IPS DF 4.7 (cell line): Measurements from ENCODE around the gene TMEM219.
"Not testable (repeated sequence)": the region's sequence is repeated elsewhere in the genome, so short reads cannot be mapped to it uniquely, and the experiment has no call there.

Experiments
- DNase-seq: peaks from one replicate; pipeline ENCODE4 v3.0.0-alpha.2; 2013; ENCODE audit warnings: low spot score; ENCODE audit errors: extremely low read depth

TMEM219 gene

DNA sequence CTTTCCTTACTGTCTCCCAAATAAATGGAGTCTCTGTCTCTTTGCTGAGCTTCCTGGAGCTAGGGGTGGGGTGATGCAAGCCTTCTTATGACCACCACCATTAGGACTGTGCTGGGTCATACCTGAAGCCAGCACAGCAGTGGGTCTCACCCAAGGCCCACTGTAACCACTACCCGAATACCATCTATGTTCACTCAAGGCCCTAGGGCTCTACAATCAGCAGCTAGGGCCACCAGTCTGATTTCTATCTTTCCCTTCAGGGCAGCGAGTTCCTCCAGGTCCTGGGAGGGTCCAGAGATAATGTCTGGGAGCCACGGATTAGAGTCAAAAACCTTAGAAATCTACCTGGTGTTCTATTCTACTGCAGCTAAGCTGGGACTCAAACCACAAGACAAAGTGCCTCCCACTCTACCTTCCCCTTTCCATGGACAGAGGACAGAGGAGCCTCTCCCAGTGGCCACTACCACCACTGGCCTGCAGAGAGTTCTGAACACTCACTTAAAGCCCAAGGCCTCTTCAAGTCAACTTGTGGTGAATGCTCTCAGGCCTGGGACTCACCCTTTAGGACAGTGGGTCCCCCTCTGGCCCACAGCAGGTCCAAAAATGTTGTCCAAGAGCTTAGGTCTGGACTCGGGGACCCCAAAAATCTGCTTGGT is 10.9 kb upstream of the TMEM219 start:
- DNase-seq = no peak

DNA sequence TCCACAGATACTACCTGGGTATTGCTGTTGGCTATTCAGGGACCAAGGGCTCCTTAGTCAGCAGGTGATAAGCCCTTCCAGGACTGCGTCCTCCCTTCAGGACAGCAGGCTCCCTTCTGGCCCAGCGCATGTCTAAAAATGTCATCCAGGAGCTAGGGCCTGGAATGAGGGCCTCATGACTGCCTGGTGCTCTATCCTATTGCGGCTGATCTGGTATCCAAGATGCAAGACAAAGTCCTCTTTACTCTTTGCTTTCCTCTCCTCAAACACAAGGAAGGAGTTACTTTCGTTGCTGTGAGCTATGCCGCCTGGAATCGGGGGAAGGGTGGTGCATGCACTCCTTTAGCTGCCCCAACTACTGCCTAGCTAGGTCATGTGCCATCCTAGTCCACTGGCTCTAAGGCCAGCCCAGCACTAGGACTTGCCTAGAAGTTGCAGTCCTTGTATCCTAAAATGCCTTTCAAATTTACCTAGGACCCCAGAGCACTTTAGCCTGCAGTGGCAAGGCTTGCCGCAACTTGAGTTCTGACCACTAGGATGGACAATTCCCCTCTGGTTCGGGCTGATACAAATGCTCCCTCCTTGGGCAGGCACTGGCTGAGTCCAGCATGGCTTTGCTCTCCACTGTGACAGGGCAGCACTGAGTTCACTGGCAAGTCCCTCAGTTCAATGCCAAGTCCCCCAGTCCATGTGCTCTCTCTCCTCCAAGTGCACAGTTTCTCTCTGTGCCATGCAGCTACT is 10.1 kb upstream of the TMEM219 start:
- DNase-seq = no peak

GRCh38 chr16:29958756-29959155 is 3.1 kb upstream of the TMEM219 start:
- DNase-seq = no peak

GRCh38 chr16:29959293-29959692 is 2.6 kb upstream of the TMEM219 start:
- no peak for DNase-seq

- not testable (repeated sequence) for DNase-seq
Observed at GRCh38 chr16:29959821-29960220, 2.1 kb upstream of the TMEM219 start.

DNA sequence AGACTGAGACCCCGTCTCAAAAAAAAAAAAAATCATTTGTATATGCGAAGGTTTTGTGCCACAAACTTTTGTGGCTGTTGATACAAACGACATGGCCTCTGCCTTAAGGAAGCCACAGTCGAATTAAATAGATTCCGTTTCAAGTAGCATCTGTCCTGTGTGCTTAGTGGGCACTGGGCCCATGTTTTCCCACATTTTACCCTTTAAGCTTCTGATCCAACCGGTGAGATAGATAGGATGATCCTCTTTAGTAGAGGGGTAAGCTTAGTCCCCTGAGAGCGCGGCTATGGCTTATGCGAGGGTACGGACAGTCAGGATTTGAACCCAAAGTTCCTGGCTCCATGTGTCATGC is 776 bp upstream of the TMEM219 start:
- DNase-seq = no peak

DNA sequence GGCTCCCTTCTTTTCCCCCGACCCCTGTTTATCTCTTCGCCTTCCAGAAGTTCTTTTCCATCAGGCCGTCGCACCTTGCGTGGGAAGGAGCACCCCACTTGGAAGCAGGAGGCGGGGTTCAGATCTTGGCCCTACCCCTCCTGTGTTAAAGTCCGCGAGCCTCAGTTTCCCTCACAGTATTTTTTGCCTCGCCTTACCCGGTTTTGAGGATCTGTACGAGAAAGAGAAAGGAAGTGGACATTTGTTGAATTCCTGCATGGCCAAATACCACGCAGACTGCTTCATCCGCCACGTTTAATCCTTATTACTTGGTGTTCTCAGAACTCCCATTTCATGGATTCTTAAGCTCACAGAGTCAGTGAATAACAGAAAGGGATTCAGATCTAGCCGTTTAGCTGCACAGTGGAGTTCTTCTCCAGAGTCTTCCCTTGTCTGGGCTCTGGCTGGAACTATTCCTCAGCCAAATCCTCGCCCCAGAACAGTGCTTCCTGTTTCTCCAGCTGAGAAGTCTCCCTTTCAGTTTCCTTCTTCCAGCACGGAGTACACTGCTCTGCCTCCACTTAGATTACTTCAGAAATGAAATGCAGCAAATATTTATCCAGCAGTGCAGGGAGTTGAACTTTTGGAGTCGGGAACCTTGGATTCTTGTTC is 590 bp downstream of the TMEM219 start:
- no peak for DNase-seq

DNA sequence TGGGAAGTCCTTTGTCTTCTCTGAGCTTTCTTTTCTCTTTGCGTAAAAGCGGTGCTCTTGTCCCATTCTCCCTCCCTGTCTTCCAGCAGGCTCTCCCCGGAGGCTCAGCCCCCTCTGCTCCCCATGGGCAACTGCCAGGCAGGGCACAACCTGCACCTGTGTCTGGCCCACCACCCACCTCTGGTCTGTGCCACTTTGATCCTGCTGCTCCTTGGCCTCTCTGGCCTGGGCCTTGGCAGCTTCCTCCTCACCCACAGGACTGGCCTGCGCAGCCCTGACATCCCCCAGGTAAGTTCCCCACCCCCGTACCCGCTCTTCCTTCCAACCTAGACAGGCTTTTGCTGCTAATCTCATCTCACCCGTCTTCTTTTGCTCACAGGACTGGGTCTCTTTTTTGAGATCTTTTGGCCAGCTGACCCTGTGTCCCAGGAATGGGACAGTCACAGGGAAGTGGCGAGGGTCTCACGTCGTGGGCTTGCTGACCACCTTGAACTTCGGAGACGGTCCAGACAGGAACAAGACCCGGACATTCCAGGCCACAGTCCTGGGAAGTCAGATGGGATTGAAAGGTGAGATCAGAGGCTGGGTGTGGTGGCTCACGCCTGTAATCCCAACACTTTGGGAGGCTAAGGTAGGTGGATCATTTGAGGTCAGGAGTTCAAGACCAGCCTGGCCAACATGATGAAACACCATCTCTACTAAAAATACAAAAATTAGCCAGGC is 1.3 kb downstream of the TMEM219 start:
- DNase-seq = no peak

GRCh38 chr16:29968205-29968604 is 6.3 kb downstream of the TMEM219 start:
- no peak for DNase-seq

DNA sequence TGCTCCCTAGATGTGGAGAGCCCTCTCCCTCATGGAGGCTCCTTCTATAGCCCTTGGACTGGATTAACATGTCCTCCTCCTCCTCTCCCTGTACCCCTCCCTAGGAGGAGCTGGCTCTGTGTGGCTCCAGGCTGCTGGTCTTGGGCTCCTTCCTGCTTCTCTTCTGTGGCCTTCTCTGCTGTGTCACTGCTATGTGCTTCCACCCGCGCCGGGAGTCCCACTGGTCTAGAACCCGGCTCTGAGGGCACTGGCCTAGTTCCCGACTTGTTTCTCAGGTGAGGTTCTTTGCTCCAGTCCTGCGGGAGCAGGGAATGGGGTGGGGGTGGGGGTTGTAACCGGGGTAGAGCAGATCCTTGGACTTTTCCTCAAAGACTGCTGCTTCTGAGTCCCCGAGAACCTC is 9.4 kb downstream of the TMEM219 start:
- DNase-seq = no peak

DNA sequence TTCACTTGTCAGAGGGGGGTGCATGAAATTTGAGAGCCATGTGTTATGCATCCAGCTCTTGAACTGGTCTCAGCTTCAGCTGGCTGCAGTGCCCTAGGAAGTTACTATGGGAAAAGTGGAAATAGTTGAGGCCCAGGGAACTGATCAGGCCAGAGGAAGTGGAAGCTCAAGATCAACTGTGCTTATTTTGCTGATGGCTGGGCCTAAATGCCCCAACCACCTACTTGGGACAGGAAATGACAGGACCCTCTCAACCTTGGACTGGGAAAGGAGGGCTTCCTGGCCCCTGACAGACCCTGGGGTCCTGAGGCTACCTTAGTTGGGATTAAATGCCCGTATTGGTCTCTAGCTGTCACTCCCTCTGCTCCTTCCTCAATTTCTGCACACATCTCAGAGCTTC is 10.6 kb downstream of the TMEM219 start:
- no peak for DNase-seq

DNA sequence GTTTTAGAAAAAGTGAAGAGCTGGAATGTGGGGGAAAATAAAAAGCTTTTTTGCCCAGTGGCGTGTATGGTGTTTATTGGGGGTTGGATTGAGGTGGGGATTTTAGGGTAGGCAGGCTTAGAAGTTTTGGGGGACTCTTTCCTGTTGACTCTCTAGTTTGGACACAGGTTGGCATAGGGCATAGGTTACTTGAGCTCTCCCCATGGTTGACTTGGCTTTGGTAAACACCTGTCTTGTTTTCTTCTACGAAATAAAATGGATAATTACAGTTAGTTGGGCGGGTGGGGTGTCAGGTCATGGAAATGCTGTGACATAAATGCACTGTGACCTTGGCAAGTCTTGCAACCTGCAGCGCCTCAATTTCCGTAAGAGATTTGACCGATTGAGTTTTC is 11.1 kb downstream of the TMEM219 start:
- DNase-seq = no peak

- no peak for DNase-seq
Observed at GRCh38 chr16:29973384-29974246, 11.7 kb downstream of the TMEM219 start, which contains the start of gene TAOK2. TAOK2 (plus strand) TSS chr16:29973868; CDS start chr16:29977773, 3,905 bp downstream.

- DNase-seq = no peak
Observed at GRCh38 chr16:29974291-29975133, 12.6 kb downstream of the TMEM219 start.

DNA sequence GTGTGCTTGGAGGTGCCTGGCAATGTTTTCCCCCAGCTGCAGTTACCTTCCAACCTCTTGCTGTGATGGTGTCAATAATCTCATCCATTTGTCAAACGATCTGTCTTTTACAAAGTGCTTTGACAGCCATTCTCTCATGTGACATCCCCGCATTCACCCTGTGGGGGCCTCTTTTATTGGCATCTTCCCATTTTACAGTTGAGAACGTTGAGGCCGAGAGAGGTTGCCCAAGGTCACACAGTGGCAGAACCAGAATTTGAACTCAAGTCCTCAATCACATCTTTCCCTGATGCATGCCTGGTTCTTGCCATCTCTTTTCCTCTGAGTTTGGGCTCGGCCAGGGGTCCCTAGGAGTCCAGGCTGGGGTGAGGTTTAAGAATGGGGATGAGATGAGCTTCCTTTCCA is 13.3 kb downstream of the TMEM219 start:
- no peak for DNase-seq

DNA sequence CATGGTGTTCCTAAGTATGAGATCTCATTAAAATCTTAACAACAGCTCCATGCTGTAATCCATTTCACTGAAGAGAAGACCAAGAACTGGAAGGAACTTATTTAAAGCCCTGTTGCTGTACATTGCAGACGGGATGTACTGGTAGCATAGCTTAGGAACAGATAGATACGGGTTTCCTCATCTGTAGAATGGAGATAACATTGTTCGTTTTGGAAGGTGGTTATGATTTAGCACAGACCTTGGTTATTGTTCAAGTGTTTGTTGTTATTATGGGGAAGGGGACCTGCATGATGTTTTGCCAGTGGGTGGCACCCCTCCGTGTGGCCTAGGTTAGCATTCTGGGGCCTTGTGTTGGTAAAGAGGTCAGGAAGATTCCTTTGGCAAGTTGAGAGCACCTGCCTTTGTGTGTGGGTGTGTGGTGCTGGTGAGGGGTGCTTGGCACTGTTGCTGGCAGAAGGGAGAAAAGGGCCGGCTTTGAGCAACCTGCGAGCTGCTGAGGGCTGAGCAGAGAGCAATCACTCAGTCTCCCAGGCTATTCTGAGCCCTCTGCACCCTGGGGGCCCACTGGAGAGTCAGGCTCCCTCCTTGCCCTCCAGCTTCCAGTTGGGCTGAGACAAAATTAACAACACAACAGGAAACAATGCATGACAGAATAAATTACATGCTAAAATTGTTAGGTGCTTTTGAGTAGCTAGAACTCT is 14.1 kb downstream of the TMEM219 start:
- DNase-seq = no peak

DNA sequence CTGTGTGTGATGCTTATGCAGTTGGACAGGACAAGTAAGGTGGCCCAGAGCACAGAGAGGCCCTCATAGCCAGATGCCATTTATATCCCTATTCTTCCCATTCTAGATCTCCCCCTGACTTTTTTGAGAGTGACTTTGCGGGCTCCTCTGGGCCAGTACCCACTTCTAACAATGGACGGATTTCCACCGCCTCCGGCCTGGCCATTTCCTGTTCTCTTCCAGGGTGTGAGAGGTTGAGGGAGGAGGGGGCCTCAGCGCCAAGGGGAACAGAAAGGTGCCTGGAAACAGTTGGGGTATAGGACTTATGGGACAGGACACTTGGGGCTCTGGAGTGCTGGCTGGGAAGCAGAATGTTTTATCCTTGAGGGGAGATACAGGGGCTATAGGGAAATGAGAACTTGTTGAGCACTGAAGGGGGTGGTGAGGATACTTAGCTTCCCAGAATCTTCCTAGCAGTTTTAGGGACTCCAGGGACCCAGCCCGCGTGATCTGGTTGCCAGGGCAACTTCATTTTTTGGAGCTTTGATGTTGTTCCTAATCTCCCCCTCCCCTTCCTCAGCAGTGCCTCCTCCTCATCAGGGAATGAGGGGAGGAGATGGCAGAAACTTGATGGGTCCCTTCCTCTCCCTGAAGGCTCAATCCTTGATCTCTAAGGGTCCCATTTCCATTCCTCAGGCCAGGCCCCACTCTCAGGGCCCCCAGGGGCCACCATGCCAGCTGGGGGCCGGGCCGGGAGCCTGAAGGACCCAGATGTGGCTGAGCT is 15.4 kb downstream of the TMEM219 start:
- no peak for DNase-seq

- no peak for DNase-seq
Observed at GRCh38 chr16:29978081-29978480, 16.2 kb downstream of the TMEM219 start.
